Fibroblast of mammary gland (primary cell): ENCODE data around the gene FCHSD2.
"Not testable (repeated sequence)": the region's sequence is repeated elsewhere in the genome, so short reads cannot be mapped to it uniquely, and the experiment has no call there.

Experiments
- DNase-seq: peaks from one replicate; pipeline ENCODE4 v3.0.0-alpha.2; 2010; ENCODE audit warnings: low read depth
- H3K4me3 ChIP-seq: 2 replicates; pipeline ENCODE4 v1.5.1; 2011; ENCODE audit warnings: low read depth, mild to moderate bottlenecking, low read length, moderate library complexity; ENCODE audit not compliant: control insufficient read depth
- CTCF ChIP-seq: conservative IDR thresholded peaks from 2 replicates; pipeline ENCODE4 v1.5.1; 2011; ENCODE audit warnings: low read depth, low read length, inconsistent platforms; ENCODE audit not compliant: control insufficient read depth, insufficient read depth

FCHSD2 gene

GRCh38 chr11:72988821-72989220 lies 153.3 kb downstream of the FCHSD2 start:
- no peak for TF ChIP-seq CTCF
- no peak for DNase-seq
- no peak overlapping the region for H3K4me3 ChIP-seq

- DNase-seq: peak; percentile 20
- H3K4me3 ChIP-seq: no peak overlapping the region
- no peak for TF ChIP-seq CTCF
These were observed 156.5 kb downstream of the FCHSD2 start for GRCh38 chr11:72985645-72986044.

GRCh38 chr11:72984453-72985077 lies 157.6 kb downstream of the FCHSD2 start:
- no peak for DNase-seq
- TF ChIP-seq CTCF: no peak
- no peak overlapping the region for H3K4me3 ChIP-seq

- no peak for TF ChIP-seq CTCF
- DNase-seq: no peak
- H3K4me3 ChIP-seq: no peak overlapping the region
These were observed 158.6 kb downstream of the FCHSD2 start for GRCh38 chr11:72983560-72983959.

- TF ChIP-seq CTCF: no peak
- H3K4me3 ChIP-seq: no peak overlapping the region
- DNase-seq: no peak
These were observed 160.0 kb downstream of the FCHSD2 start for GRCh38 chr11:72981971-72982685.

GRCh38 chr11:72981080-72981479 lies 161.0 kb downstream of the FCHSD2 start:
- TF ChIP-seq CTCF: no peak
- no peak for DNase-seq
- H3K4me3 ChIP-seq: no peak overlapping the region

GRCh38 chr11:72977782-72978181 lies 164.3 kb downstream of the FCHSD2 start:
- not testable (repeated sequence) for DNase-seq, H3K4me3 ChIP-seq

GRCh38 chr11:72976522-72976892 lies 165.6 kb downstream of the FCHSD2 start:
- not testable (repeated sequence) for DNase-seq

More at GRCh38 chr11:72976522-72976892, 165.6 kb downstream of the FCHSD2 start:
- not testable (repeated sequence) for H3K4me3 ChIP-seq
